ENCODE results near the gene ZNF697.

- no peak for TF ChIP-seq EZH2 (IDR thresholded peaks at IDR 0.05; ENCODE audit: low read length)
- TF ChIP-seq CTCF (optimal IDR thresholded peaks at IDR 0.05 in 1 of 3, IDR thresholded peaks at IDR 0.05 in 1 of 3, conservative IDR thresholded peaks at IDR 0.05 in 1 of 3; ENCODE audit: extremely low read depth in 1 of 3, insufficient read depth in 2 of 3, low read length in 3 of 3) = no peak
Observed at GRCh38 chr1:119617751-119618691, 30.0 kb downstream of the ZNF697 start.

Measured in keratinocyte (primary cell).